ENCODE data around the gene PSMG4. TPM values are rescaled to one million over a fixed set of nuclear protein-coding genes. Genes with fewer than 3 reads are reported as not detected.

PSMG4 gene
- total and polyA plus RNA-seq, 8 donors, result 10.6 to 40.5 (median 17.4) TPM

DNA sequence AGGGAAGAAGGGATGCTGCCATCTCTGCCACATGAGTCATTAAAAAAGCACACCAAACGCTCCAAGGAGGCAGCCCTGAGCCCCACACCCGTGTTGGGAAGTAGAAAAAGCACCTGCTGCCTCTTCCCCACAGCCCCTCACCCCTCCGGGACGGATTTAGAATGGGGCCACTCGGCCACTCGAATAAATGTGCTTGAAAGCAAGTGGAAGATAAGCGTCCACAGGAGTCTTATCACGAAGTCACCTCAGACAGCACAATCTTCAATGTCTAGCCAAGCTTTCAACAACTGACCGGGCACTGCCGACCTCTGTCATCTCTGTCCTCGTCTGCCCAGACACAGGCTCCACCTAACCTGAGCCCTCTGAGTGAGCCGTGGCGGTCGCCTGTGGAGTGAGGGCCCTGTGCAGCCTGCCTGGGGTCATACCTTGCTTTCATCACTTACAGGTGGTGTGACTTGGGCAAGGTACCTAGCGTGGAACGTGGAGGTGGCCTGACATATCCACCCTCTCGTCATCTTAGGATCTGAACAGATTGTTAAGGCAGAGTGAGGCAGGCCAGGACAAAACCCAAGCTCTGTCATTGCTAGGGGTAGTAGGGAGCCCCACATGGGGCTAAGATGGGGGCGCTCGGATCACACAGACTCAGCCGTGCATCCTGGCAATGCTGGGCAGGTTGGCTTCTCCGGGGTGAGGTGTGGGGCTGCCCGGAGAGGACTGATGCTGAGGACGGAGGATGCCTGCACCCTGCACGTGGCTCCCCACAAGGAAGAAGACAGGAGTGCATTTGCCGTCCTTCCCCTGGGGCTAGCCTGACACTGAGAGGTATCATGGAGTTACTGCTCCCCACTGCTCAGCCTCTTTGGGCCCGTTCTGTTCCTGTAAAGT lies 34.8 kb downstream of the PSMG4 start:
- TF ChIP-seq, protein P1, sequence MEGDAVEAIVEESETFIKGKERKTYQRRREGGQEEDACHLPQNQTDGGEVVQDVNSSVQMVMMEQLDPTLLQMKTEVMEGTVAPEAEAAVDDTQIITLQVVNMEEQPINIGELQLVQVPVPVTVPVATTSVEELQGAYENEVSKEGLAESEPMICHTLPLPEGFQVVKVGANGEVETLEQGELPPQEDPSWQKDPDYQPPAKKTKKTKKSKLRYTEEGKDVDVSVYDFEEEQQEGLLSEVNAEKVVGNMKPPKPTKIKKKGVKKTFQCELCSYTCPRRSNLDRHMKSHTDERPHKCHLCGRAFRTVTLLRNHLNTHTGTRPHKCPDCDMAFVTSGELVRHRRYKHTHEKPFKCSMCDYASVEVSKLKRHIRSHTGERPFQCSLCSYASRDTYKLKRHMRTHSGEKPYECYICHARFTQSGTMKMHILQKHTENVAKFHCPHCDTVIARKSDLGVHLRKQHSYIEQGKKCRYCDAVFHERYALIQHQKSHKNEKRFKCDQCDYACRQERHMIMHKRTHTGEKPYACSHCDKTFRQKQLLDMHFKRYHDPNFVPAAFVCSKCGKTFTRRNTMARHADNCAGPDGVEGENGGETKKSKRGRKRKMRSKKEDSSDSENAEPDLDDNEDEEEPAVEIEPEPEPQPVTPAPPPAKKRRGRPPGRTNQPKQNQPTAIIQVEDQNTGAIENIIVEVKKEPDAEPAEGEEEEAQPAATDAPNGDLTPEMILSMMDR (IDR thresholded peaks at IDR 0.05), result no peak
- Histone ChIP-seq H3K9me3 (no peaks in the 10 kb centered on the region), H3K36me3 (no peaks in the 10 kb centered on the region), H3K27me3 (no peaks in the 10 kb centered on the region), H3K4me3 (no peak overlapping the region), H3K27ac (no peak overlapping the region), H3K4me1 (peaks cover 0 to 4% (median 4%) of the 10 kb centered on the region in 3 donors)
- FAIRE-seq (no peak), DNase-seq (peak in 2 of 6 donors; percentile 32 to 36), ATAC-seq (no peak)
- intact Hi-C loops (cut with DNase I), result no loop called here
- 85 to 86% methylated on average over 26 of the region's 26 CpGs for WGBS, 2 donors

DNA sequence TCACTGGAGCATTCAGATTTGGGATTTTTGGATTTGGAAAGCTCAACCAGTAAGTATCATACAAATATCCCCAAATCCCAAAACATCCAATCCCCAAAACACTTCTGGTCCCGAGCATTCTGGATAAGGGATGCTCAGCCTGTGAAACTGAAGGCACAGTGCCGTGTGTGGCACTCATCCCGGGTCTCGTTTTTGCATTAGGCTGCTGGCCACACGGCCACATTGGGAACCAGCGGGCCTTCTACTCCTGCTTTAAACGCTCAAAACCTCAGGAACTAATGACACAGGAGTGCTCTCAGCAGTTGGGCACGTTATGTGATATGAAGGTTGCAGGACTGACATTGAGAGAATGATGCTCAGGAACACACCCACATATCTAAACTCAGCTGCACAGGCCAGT lies 35.6 kb downstream of the PSMG4 start:
- peak in 2 of 6 donors; percentile 4 to 22 for DNase-seq

DNA sequence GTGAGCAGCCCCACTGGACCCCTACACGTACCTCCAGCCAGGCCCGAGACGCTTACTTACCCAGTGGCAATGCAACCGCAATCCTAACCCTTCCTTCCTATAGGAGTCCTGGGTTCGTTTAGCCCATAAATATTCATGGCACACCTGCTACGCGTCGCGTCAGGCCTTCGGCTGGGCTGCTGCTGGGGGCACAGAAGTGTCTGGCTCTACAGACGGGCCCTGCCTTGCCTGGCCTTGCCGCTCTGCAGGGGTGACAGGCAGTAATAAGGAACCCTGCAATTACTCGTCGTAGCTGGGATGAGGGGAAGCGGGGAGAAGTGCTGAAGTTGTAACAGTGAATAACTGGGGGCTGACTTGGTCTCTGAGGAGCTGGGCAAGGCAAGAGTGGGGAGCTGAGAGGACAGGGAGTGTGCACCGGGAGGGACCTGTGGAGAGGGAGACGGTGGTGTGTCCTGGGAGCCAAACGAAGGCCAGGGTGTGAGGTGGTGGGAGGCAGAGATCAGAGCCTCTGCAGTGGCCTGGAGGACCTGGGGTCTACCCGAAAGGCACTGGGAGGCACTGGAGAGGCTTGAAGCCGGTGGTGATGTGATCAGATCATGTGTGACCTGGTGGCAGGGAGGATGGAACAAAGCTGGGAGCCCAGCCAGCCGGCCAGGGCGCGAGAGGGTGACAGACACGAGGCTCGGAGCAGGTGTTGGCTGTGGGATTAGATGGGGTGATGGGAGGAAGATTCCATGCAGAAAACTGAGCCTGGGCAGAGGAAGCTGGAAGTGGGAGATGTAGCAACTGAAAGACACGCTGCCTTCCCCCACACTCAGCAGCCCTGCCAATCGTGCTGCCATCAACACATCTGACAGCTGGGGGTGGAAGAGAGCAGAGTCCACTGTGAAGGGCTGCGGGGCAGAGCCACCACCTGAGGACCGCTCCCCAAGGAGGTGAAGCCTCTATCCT lies 36.4 kb downstream of the PSMG4 start:
- intact Hi-C loops (cut with DNase I), result no loop called here
- Histone ChIP-seq H3K36me3 (no peaks in the 10 kb centered on the region), H3K4me1 (peaks cover 0 to 4% (median 4%) of the 10 kb centered on the region in 3 donors), H3K9me3 (no peaks in the 10 kb centered on the region), H3K27ac (no peak overlapping the region), H3K27me3 (no peaks in the 10 kb centered on the region), H3K4me3 (no peak overlapping the region)
- 70 to 74% methylated on average over 29 of the region's 29 CpGs for WGBS, 2 donors
- FAIRE-seq (no peak), ATAC-seq (peak; percentile 37 to 84 (median 62)), DNase-seq (peak in 3 of 6 donors; percentile 39 to 53 (median 47))
- TF ChIP-seq, protein P1 (IDR thresholded peaks at IDR 0.05), result no peak

More for the DNA sequence above, 35.6 kb downstream of the PSMG4 start:
- no peaks in the 10 kb centered on the region for H3K9me3 ChIP-seq
- 84 to 88% methylated on average over 8 of the region's 8 CpGs for WGBS, 2 donors
- TF ChIP-seq, protein P1 (IDR thresholded peaks at IDR 0.05), result no peak
- no peaks in the 10 kb centered on the region for H3K27me3 ChIP-seq
- intact Hi-C loops (cut with DNase I), result no loop called here
- H3K4me1 ChIP-seq, result peaks cover 0 to 4% (median 4%) of the 10 kb centered on the region in 3 donors
- H3K27ac ChIP-seq, result no peak overlapping the region
- H3K4me3 ChIP-seq, result no peak overlapping the region
- FAIRE-seq, result no peak
- no peaks in the 10 kb centered on the region for H3K36me3 ChIP-seq
- ATAC-seq, result no peak

DNA sequence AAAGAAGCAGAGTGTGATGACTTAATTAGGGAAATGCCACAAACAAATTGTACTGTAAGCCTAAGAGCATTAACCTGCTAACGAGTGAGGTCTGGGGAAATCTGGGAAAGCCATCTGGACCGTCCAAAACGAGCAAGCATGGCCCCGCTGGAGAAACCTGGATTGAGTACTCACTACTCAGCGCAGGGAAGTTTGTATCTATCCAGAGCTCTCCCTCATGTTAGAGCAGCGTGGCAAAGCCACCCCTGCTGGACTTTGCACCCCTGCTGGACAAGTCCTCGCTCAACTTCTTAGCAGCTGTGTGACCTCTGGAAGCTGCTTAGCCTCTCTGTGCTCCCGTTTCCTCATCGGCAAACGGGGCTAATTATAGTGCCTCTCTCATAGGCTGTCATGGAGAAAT lies 37.3 kb downstream of the PSMG4 start:
- Histone ChIP-seq H3K36me3 (no peaks in the 10 kb centered on the region), H3K27ac (no peak overlapping the region), H3K4me3 (no peak overlapping the region), H3K4me1 (peaks cover 0 to 4% (median 4%) of the 10 kb centered on the region in 3 donors), H3K9me3 (no peaks in the 10 kb centered on the region), H3K27me3 (no peaks in the 10 kb centered on the region)
- FAIRE-seq (no peak), DNase-seq (peak in 1 of 6 donors; percentile 47), ATAC-seq (peak in 2 of 4 donors; percentile 40 to 66)
- 54 to 59% methylated on average over 10 of the region's 10 CpGs for WGBS, 2 donors
- intact Hi-C loops (cut with DNase I), result no loop called here
- TF ChIP-seq, protein P1 (IDR thresholded peaks at IDR 0.05), result no peak

Measured in pancreas (tissue), 10 donors.